Spleen (tissue), 11 donors: ENCODE results near the gene MEIS3. TPM values are rescaled to one million over a fixed set of nuclear protein-coding genes. Genes with fewer than 3 reads are reported as not detected.
"Not testable (repeated sequence)": the region's sequence is repeated elsewhere in the genome, so short reads cannot be mapped to it uniquely, and the experiment has no call there.

ENCODE experiments used
- DNase-seq: peaks from one replicate; pipeline ENCODE4 v3.0.0-alpha.2; 2020
- H3K27ac ChIP-seq, 8 donors: fragments of 200-600 bp; sonication (generic) in 7 of 8; 1 replicate in 4 of 8; 2 replicates in 4 of 8; pipeline versions ENCODE4 v1.5.0 to v1.8.0; 2016 to 2021; ENCODE audit warnings: inconsistent platforms in 4 of 8, mild to moderate bottlenecking in 4 of 8, moderate library complexity in 1 of 8
- H3K27me3 ChIP-seq, 7 donors: fragments of 200-600 bp; sonication (generic) in 6 of 7; replicated peaks in 1 of 7; 1 replicate in 4 of 7; 2 replicates in 3 of 7; pipeline versions ENCODE4 v1.5.0 to v1.8.0; 2016 to 2021; ENCODE audit warnings: inconsistent platforms in 3 of 7, mild to moderate bottlenecking in 1 of 7
- H3K36me3 ChIP-seq, 6 donors: fragments of 200-600 bp; sonication (generic) in 5 of 6; 1 replicate in 4 of 6; 2 replicates in 2 of 6; pipeline versions ENCODE4 v1.5.0 to v1.8.0; 2016 to 2021; ENCODE audit warnings: inconsistent platforms in 2 of 6
- H3K4me1 ChIP-seq, 6 donors: fragments of 200-600 bp; sonication (generic) in 5 of 6; 1 replicate in 3 of 6; 2 replicates in 3 of 6; pipeline versions ENCODE4 v1.5.0 to v1.8.0; 2016 to 2021; ENCODE audit warnings: inconsistent platforms in 3 of 6
- H3K4me3 ChIP-seq, 8 donors: fragments of 200-600 bp; sonication (generic) in 7 of 8; 1 replicate in 4 of 8; 2 replicates in 4 of 8; pipeline versions ENCODE4 v1.5.0 to v1.8.0; 2016 to 2021; ENCODE audit warnings: inconsistent platforms in 4 of 8, mild to moderate bottlenecking in 4 of 8, moderate library complexity in 2 of 8
- H3K9me3 ChIP-seq, 8 donors: fragments of 200-600 bp; sonication (generic) in 7 of 8; 1 replicate in 4 of 8; 2 replicates in 4 of 8; pipeline versions ENCODE4 v1.5.0 to v1.8.0; 2016 to 2021; ENCODE audit warnings: inconsistent platforms in 4 of 8
- CTCF ChIP-seq, 11 experiments: fragments of 200-600 bp in 7 of 11; fragments of 450-650 bp in 4 of 11; sonication (generic) in 4 of 11; IDR thresholded peaks in 8 of 11; conservative IDR thresholded peaks in 3 of 11; 1 replicate in 7 of 11; 2 replicates in 4 of 11; pipeline versions ENCODE4 v1.4.0 to v1.8.0; 2016 to 2021; ENCODE audit warnings: antibody characterized with exemption in 11 of 11, inconsistent platforms in 4 of 11, mild to moderate bottlenecking in 1 of 11
- POLR2A ChIP-seq, 3 donors: fragments of 450-650 bp; IDR thresholded peaks; one replicate each; pipeline ENCODE4 v1.5.1; 2017; ENCODE audit warnings: antibody characterized with exemption in 3 of 3, mild to moderate bottlenecking in 1 of 3
- POLR2AphosphoS5 ChIP-seq, 3 donors: sonication (generic); formaldehyde crosslinking; IDR thresholded peaks; one replicate each; pipeline ENCODE4 v1.5.1; 2017; ENCODE audit warnings: antibody characterized with exemption in 3 of 3
- WGBS, 5 donors: extraction: QIAGEN DNeasy Blood & Tissue Kit in 3 of 5; methylation state at CpG; one replicate each; pipeline versions ENCODE4 v1.1.5 to v1.1.7; 2013 to 2018; 5-methylcytosine and 5-hydroxymethylcytosine counted together
- intact Hi-C: fragments of 100-400 bp; cut with DNase I; formaldehyde crosslinking; loops from one replicate; pipeline ENCODE4 v1.15.0; 2023; ENCODE audit warnings: low total_unique reads
- polyA plus RNA-seq, 3 donors: library from polyadenylated mRNA; stranded (reverse); fragments of 200-250 nt; gene quantifications; one replicate each; pipeline ENCODE4 v1.2.1, GENCODE V29; 2013
- total RNA-seq, 7 donors: library from RNA; depleted of rRNA in 3 of 7; stranded (reverse); fragments of >200 nt in 3 of 7; fragmentation: NEBNext Ultra II Directional in 4 of 7; extraction: Animal tissue kit (Norgen Biotek cat#: 25700) in 4 of 7; gene quantifications; one replicate each; pipeline versions ENCODE4 v1.1.0 to v1.2.1, GENCODE V29; 2016 to 2021
- donor health status: healthy with polysubstance abuse.
- donor health status: DM: no; HTN: no; CAD: no; lungs with moderate emphysema.
- donor health status: DM: no; HTN: no; CAD: no.
- donor health status: Bipolar disorder and iron deficiency.
- donor health status: healthy.
- donor health status: DM: no; HTN: no; CAD: no.
- donor health status: DM: yes; HTN: yes; CAD: no.

Gene MEIS3
- total and polyA plus RNA-seq, 10 donors, result 4.3 to 10.4 (median 7.1) TPM

- Histone ChIP-seq H3K27ac (peak overlapping the region in 1 of 8 donors; percentile 91), H3K4me3 (no peak overlapping the region), H3K9me3 (no peaks in the 10 kb centered on the region), H3K36me3 (no peaks in the 10 kb centered on the region), H3K27me3 (peaks cover 0 to 5% (median 0%) of the 10 kb centered on the region in 7 donors), H3K4me1 (peaks cover 0 to 44% (median 9%) of the 10 kb centered on the region in 6 donors)
- peak; percentile 87 to 97 (median 93) for TF ChIP-seq CTCF (IDR thresholded peaks at IDR 0.05 in 8 of 11, conservative IDR thresholded peaks at IDR 0.05 in 3 of 11)
- peak in 2 of 3 donors; percentile 18 to 21 for TF ChIP-seq POLR2AphosphoS5 (IDR thresholded peaks at IDR 0.05)
- TF ChIP-seq POLR2A (IDR thresholded peaks at IDR 0.05), result no peak
- WGBS, 5 donors, result 30 to 35% (median 31%) methylated on average over 15 of the region's 15 CpGs
- intact Hi-C loops, result loop anchor here (5.0 kb wide), 1 partner anchor 94 kb away; no protein-coding TSS in a partner anchor
- DNase-seq, result peak; percentile 94
Measured at GRCh38 chr19:47391510-47392223, 27.7 kb downstream of the MEIS3 start.

- TF ChIP-seq CTCF (IDR thresholded peaks at IDR 0.05 in 8 of 11, conservative IDR thresholded peaks at IDR 0.05 in 3 of 11), result no peak
- no peak for TF ChIP-seq POLR2A (IDR thresholded peaks at IDR 0.05)
- no peak for TF ChIP-seq POLR2AphosphoS5 (IDR thresholded peaks at IDR 0.05)
- 75 to 83% (median 81%) methylated on average over 20 of the region's 20 CpGs for whole genome bisulfite sequencing, 5 donors
- H3K27ac ChIP-seq, result peak overlapping the region in 7 of 8 donors; percentile 33 to 95 (median 89)
Measured at GRCh38 chr19:47390533-47391488, 28.5 kb downstream of the MEIS3 start.

GRCh38 chr19:47389150-47389556 lies 30.2 kb downstream of the MEIS3 start:
- H3K27ac ChIP-seq, result peak overlapping the region in 7 of 8 donors; percentile 69 to 95 (median 89)
- peak; percentile 89 for DNase-seq
- peaks cover 0 to 3% (median 0%) of the 10 kb centered on the region in 7 donors for H3K27me3 ChIP-seq
- H3K4me1 ChIP-seq, result peaks cover 0 to 45% (median 9%) of the 10 kb centered on the region in 6 donors
- WGBS, 5 donors, result 36 to 72% (median 56%) methylated on average over 9 of the region's 9 CpGs
- no peaks in the 10 kb centered on the region for H3K36me3 ChIP-seq
- H3K4me3 ChIP-seq, result peak overlapping the region in 1 of 8 donors; percentile 57
- TF ChIP-seq POLR2AphosphoS5 (IDR thresholded peaks at IDR 0.05) (peak in 1 of 3 donors; percentile 48), POLR2A (IDR thresholded peaks at IDR 0.05) (no peak), CTCF (IDR thresholded peaks at IDR 0.05 in 8 of 11, conservative IDR thresholded peaks at IDR 0.05 in 3 of 11) (peak in 1 of 11 experiments; percentile 16)
- intact Hi-C loops, result no loop called here
- H3K9me3 ChIP-seq, result no peaks in the 10 kb centered on the region

More at GRCh38 chr19:47390533-47391488, 28.5 kb downstream of the MEIS3 start:
- Histone ChIP-seq H3K4me1 (peaks cover 0 to 45% (median 9%) of the 10 kb centered on the region in 6 donors), H3K27me3 (peaks cover 0 to 5% (median 0%) of the 10 kb centered on the region in 7 donors), H3K4me3 (peak overlapping the region in 1 of 8 donors; percentile 57), H3K9me3 (no peaks in the 10 kb centered on the region), H3K36me3 (no peaks in the 10 kb centered on the region)
- DNase-seq, result no peak
- intact Hi-C loops, result loop anchor here (5.0 kb wide), 1 partner anchor 94 kb away; no protein-coding TSS in a partner anchor

GRCh38 chr19:47388721-47389120 lies 30.6 kb downstream of the MEIS3 start:
- 42 to 73% (median 59%) methylated on average over 5 of the region's 5 CpGs for WGBS, 5 donors
- DNase-seq, result peak; percentile 73
- Histone ChIP-seq H3K4me1 (peaks cover 0 to 50% (median 9%) of the 10 kb centered on the region in 6 donors), H3K27ac (peak overlapping the region in 7 of 8 donors; percentile 69 to 95 (median 89)), H3K4me3 (peak overlapping the region in 1 of 8 donors; percentile 57)
- intact Hi-C loops, H3K9me3 ChIP-seq, H3K36me3 ChIP-seq, H3K27me3 ChIP-seq: not testable (repeated sequence)

GRCh38 chr19:47387623-47388022 lies 31.7 kb downstream of the MEIS3 start:
- H3K9me3 ChIP-seq, H3K27me3 ChIP-seq, DNase-seq, intact Hi-C loops, H3K36me3 ChIP-seq: not testable (repeated sequence)
- Histone ChIP-seq H3K4me3 (peak overlapping the region in 1 of 8 donors; percentile 57), H3K4me1 (peaks cover 0 to 61% (median 14%) of the 10 kb centered on the region in 6 donors), H3K27ac (peak overlapping the region in 6 of 8 donors; percentile 69 to 95 (median 90))
- WGBS, 5 donors, result 69 to 86% (median 77%) methylated on average over 3 of the region's 3 CpGs
